HFFc6 (cell line): ENCODE results near the gene PHC2. TPM values are rescaled to one million over a fixed set of nuclear protein-coding genes. Genes with fewer than 3 reads are reported as not detected.

Experiments
- DNase-seq: peaks from one replicate; pipeline ENCODE4 v3.0.0-alpha.2; 2018
- H3K27ac Mint-ChIP-seq: 2 replicates; pipeline ENCODE4 v1.8.0; 2020; ENCODE audit warnings: mild to moderate bottlenecking, mixed read lengths
- H3K27me3 Mint-ChIP-seq: 2 replicates; pipeline ENCODE4 v1.8.0; 2021; ENCODE audit warnings: mild to moderate bottlenecking, moderate library complexity, mixed read lengths; ENCODE audit not compliant: insufficient read depth
- H3K36me3 Mint-ChIP-seq: 2 replicates; pipeline ENCODE4 v1.8.0; 2021; ENCODE audit warnings: low read depth, mixed read lengths
- H3K4me1 Mint-ChIP-seq: 2 replicates; pipeline ENCODE4 v1.8.0; 2020; ENCODE audit warnings: low read depth, mixed read lengths
- H3K4me3 Mint-ChIP-seq: 2 replicates; pipeline ENCODE4 v1.8.0; 2020; ENCODE audit warnings: mild to moderate bottlenecking, moderate library complexity, mixed read lengths
- H3K9me3 Mint-ChIP-seq: 2 replicates; pipeline ENCODE4 v1.8.0; 2020; ENCODE audit warnings: mild to moderate bottlenecking, mixed read lengths
- CTCF ChIP-seq: fragments of 200-600 bp; sonication (generic); IDR thresholded peaks from 2 replicates; pipeline ENCODE4 v1.5.0; 2021; ENCODE audit warnings: antibody characterized with exemption, mild to moderate bottlenecking
- total RNA-seq, 6 experiments: library from RNA; stranded (reverse); fragmentation: NEBNext Ultra II Directional; extraction: Animal tissue kit (Norgen Biotek cat#: 25700); gene quantifications; 2 replicates in 1 of 6; 3 replicates in 5 of 6; pipeline ENCODE4 v1.2.3, GENCODE V29; 2021

Gene PHC2
- total RNA-seq, 6 experiments from 2014 or later, result 86.5 to 105 (median 99.6) TPM

- H3K27ac Mint-ChIP-seq, result no peak overlapping the region
Measured at GRCh38 chr1:33378524-33378923, 52.4 kb downstream of the PHC2 start.

GRCh38 chr1:33377756-33378155 lies 53.1 kb downstream of the PHC2 start:
- DNase-seq, result no peak
- H3K36me3 Mint-ChIP-seq, result no peaks in the 10 kb centered on the region; the same call in 1 of the 2 replicates
- no peak overlapping the region for H3K27ac Mint-ChIP-seq
- H3K9me3 Mint-ChIP-seq, result no peaks in the 10 kb centered on the region
- TF ChIP-seq CTCF, result no peak
- H3K4me3 Mint-ChIP-seq, result no peak overlapping the region
- no peaks in the 10 kb centered on the region for H3K27me3 Mint-ChIP-seq
- H3K4me1 Mint-ChIP-seq, result peaks cover 48% of the 10 kb centered on the region

More at GRCh38 chr1:33378524-33378923, 52.4 kb downstream of the PHC2 start:
- no peak for TF ChIP-seq CTCF
- Mint-ChIP-seq H3K36me3 (no peaks in the 10 kb centered on the region; the same call in 1 of the 2 replicates), H3K9me3 (no peaks in the 10 kb centered on the region), H3K4me1 (peaks cover 55% of the 10 kb centered on the region), H3K4me3 (no peak overlapping the region), H3K27me3 (no peaks in the 10 kb centered on the region)
- DNase-seq, result no peak

GRCh38 chr1:33377013-33377412 lies 53.9 kb downstream of the PHC2 start:
- H3K4me1 Mint-ChIP-seq, result peaks cover 40% of the 10 kb centered on the region
- H3K36me3 Mint-ChIP-seq, result peaks cover 6% of the 10 kb centered on the region; the same call in 1 of the 2 replicates
- no peaks in the 10 kb centered on the region for H3K9me3 Mint-ChIP-seq
- no peak overlapping the region for H3K4me3 Mint-ChIP-seq
- no peak for DNase-seq
- H3K27ac Mint-ChIP-seq, result no peak overlapping the region
- TF ChIP-seq CTCF, result no peak
- H3K27me3 Mint-ChIP-seq, result no peaks in the 10 kb centered on the region

GRCh38 chr1:33375316-33375715 lies 55.6 kb downstream of the PHC2 start:
- H3K4me3 Mint-ChIP-seq, result no peak overlapping the region
- TF ChIP-seq CTCF, result no peak
- H3K36me3 Mint-ChIP-seq, result 0 out of 2 replicates have a peak, but pooled peaks cover 6% of the 10 kb centered on the region
- H3K27me3 Mint-ChIP-seq, result no peaks in the 10 kb centered on the region
- H3K9me3 Mint-ChIP-seq, result no peaks in the 10 kb centered on the region
- H3K4me1 Mint-ChIP-seq, result peaks cover 47% of the 10 kb centered on the region
- DNase-seq, result no peak
- no peak overlapping the region for H3K27ac Mint-ChIP-seq

GRCh38 chr1:33374336-33375105 lies 56.4 kb downstream of the PHC2 start:
- Mint-ChIP-seq H3K4me3 (no peak overlapping the region), H3K4me1 (peaks cover 44% of the 10 kb centered on the region), H3K27ac (no peak overlapping the region), H3K9me3 (no peaks in the 10 kb centered on the region), H3K27me3 (no peaks in the 10 kb centered on the region), H3K36me3 (0 out of 2 replicates have a peak, but pooled peaks cover 6% of the 10 kb centered on the region)
- no peak for TF ChIP-seq CTCF
- peak; percentile 21 for DNase-seq
